ENCODE results near the gene OR2H1.

OR2H1 gene

GRCh38 chr6:29496961-29497360, 40.0 kb downstream of the OR2H1 start:
- no peak for ATAC-seq (ENCODE audit: insufficient read depth, low read depth)

GRCh38 chr6:29499704-29500103, 42.7 kb downstream of the OR2H1 start:
- no peaks in the 10 kb centered on the region for H3K79me2 ChIP-seq (ENCODE audit: insufficient read depth, low read length)
- no peaks in the 10 kb centered on the region for H3K36me3 ChIP-seq (ENCODE audit: insufficient read depth, low read length)
- no peak overlapping the region for H3K27ac ChIP-seq (ENCODE audit: low read length)
- H3K27me3 ChIP-seq (ENCODE audit: insufficient read depth, low read length, poor library complexity) = peaks cover 14% of the 10 kb centered on the region
- no peaks in the 10 kb centered on the region for H3K4me1 ChIP-seq (ENCODE audit: insufficient read depth, low read length)
- TF ChIP-seq CTCF (IDR thresholded peaks at IDR 0.05; ENCODE audit: borderline replicate concordance, extremely low read depth, low read length, poor library complexity, severe bottlenecking) (no peak), EZH2 (IDR thresholded peaks at IDR 0.05; ENCODE audit: borderline replicate concordance, low read depth, low read length, severe bottlenecking) (no peak)
- H4K20me1 ChIP-seq (ENCODE audit: insufficient read depth, low read length) = no peaks in the 10 kb centered on the region
- no peak for DNase-seq
- H2AFZ ChIP-seq (ENCODE audit: low read depth, low read length) = no peak overlapping the region
- no peak overlapping the region for H3K4me3 ChIP-seq (ENCODE audit: low read depth in 1 of 2, low read length in 2 of 2)
- no peak for ATAC-seq (ENCODE audit: insufficient read depth, low read depth)
- no peak overlapping the region for H3K4me2 ChIP-seq (ENCODE audit: insufficient read depth, low read length)
- H3K9ac ChIP-seq (ENCODE audit: low read depth, low read length) = no peak overlapping the region
- no peaks in the 10 kb centered on the region for H3K9me3 ChIP-seq (ENCODE audit: insufficient read depth, low read length, severe bottlenecking)

More at GRCh38 chr6:29496961-29497360, 40.0 kb downstream of the OR2H1 start:
- no peaks in the 10 kb centered on the region for H4K20me1 ChIP-seq (ENCODE audit: insufficient read depth, low read length)
- H3K4me3 ChIP-seq (ENCODE audit: low read depth in 1 of 2, low read length in 2 of 2) = no peak overlapping the region
- no peaks in the 10 kb centered on the region for H3K36me3 ChIP-seq (ENCODE audit: insufficient read depth, low read length)
- no peak overlapping the region for H3K9ac ChIP-seq (ENCODE audit: low read depth, low read length)
- peaks cover 19% of the 10 kb centered on the region for H3K27me3 ChIP-seq (ENCODE audit: insufficient read depth, low read length, poor library complexity)
- TF ChIP-seq CTCF (IDR thresholded peaks at IDR 0.05; ENCODE audit: borderline replicate concordance, extremely low read depth, low read length, poor library complexity, severe bottlenecking) (no peak), EZH2 (IDR thresholded peaks at IDR 0.05; ENCODE audit: borderline replicate concordance, low read depth, low read length, severe bottlenecking) (no peak)
- H2AFZ ChIP-seq (ENCODE audit: low read depth, low read length) = no peak overlapping the region
- no peak overlapping the region for H3K27ac ChIP-seq (ENCODE audit: low read length)
- no peaks in the 10 kb centered on the region for H3K4me1 ChIP-seq (ENCODE audit: insufficient read depth, low read length)
- no peak overlapping the region for H3K4me2 ChIP-seq (ENCODE audit: insufficient read depth, low read length)
- H3K9me3 ChIP-seq (ENCODE audit: insufficient read depth, low read length, severe bottlenecking) = no peaks in the 10 kb centered on the region
- DNase-seq = no peak
- no peaks in the 10 kb centered on the region for H3K79me2 ChIP-seq (ENCODE audit: insufficient read depth, low read length)

GRCh38 chr6:29500594-29500993, 43.6 kb downstream of the OR2H1 start:
- Histone ChIP-seq H3K4me1 (ENCODE audit: insufficient read depth, low read length) (no peaks in the 10 kb centered on the region), H3K4me2 (ENCODE audit: insufficient read depth, low read length) (no peak overlapping the region), H3K4me3 (ENCODE audit: low read depth in 1 of 2, low read length in 2 of 2) (no peak overlapping the region), H2AFZ (ENCODE audit: low read depth, low read length) (no peak overlapping the region), H3K27ac (ENCODE audit: low read length) (no peak overlapping the region), H3K79me2 (ENCODE audit: insufficient read depth, low read length) (no peaks in the 10 kb centered on the region), H3K9me3 (ENCODE audit: insufficient read depth, low read length, severe bottlenecking) (no peaks in the 10 kb centered on the region), H4K20me1 (ENCODE audit: insufficient read depth, low read length) (no peaks in the 10 kb centered on the region), H3K9ac (ENCODE audit: low read depth, low read length) (no peak overlapping the region), H3K27me3 (ENCODE audit: insufficient read depth, low read length, poor library complexity) (peaks cover 13% of the 10 kb centered on the region), H3K36me3 (ENCODE audit: insufficient read depth, low read length) (no peaks in the 10 kb centered on the region)
- ATAC-seq (ENCODE audit: insufficient read depth, low read depth) (no peak), DNase-seq (no peak)
- TF ChIP-seq CTCF (IDR thresholded peaks at IDR 0.05; ENCODE audit: borderline replicate concordance, extremely low read depth, low read length, poor library complexity, severe bottlenecking) (no peak), EZH2 (IDR thresholded peaks at IDR 0.05; ENCODE audit: borderline replicate concordance, low read depth, low read length, severe bottlenecking) (no peak)

- Histone ChIP-seq H3K4me2 (ENCODE audit: insufficient read depth, low read length) (no peak overlapping the region), H3K9ac (ENCODE audit: low read depth, low read length) (no peak overlapping the region), H3K36me3 (ENCODE audit: insufficient read depth, low read length) (no peaks in the 10 kb centered on the region), H3K9me3 (ENCODE audit: insufficient read depth, low read length, severe bottlenecking) (no peaks in the 10 kb centered on the region), H3K27ac (ENCODE audit: low read length) (no peak overlapping the region), H3K4me1 (ENCODE audit: insufficient read depth, low read length) (no peaks in the 10 kb centered on the region), H3K27me3 (ENCODE audit: insufficient read depth, low read length, poor library complexity) (peaks cover 14% of the 10 kb centered on the region), H3K4me3 (ENCODE audit: low read depth in 1 of 2, low read length in 2 of 2) (no peak overlapping the region), H4K20me1 (ENCODE audit: insufficient read depth, low read length) (no peaks in the 10 kb centered on the region), H3K79me2 (ENCODE audit: insufficient read depth, low read length) (no peaks in the 10 kb centered on the region), H2AFZ (ENCODE audit: low read depth, low read length) (no peak overlapping the region)
- TF ChIP-seq EZH2 (IDR thresholded peaks at IDR 0.05; ENCODE audit: borderline replicate concordance, low read depth, low read length, severe bottlenecking) (no peak), CTCF (IDR thresholded peaks at IDR 0.05; ENCODE audit: borderline replicate concordance, extremely low read depth, low read length, poor library complexity, severe bottlenecking) (no peak)
- no peak for ATAC-seq (ENCODE audit: insufficient read depth, low read depth)
- no peak for DNase-seq
These were observed 44.2 kb downstream of the OR2H1 start for GRCh38 chr6:29501106-29501505.
